H1 (cell line): Measurements from ENCODE around the gene NLK. TPM values are rescaled to one million over a fixed set of nuclear protein-coding genes. Genes with fewer than 3 reads are reported as not detected.

Experiments
- CTCF ChIA-PET: fragments of 300-600 bp; sonication (Branson Sonifier 250); formaldehyde crosslinking; loops from one replicate; lab custom pipeline; 2021; ENCODE audit not compliant: partially characterized antibody; lab: Charles Lee
- POLR2A ChIA-PET: fragments of 300-600 bp; sonication (Branson Sonifier 250); formaldehyde crosslinking; loops from one replicate; lab custom pipeline; 2021; ENCODE audit warnings: inconsistent platforms; ENCODE audit not compliant: partially characterized antibody; lab: Charles Lee
- DNase-seq, 2 experiments: peaks; one replicate each; pipeline versions ENCODE4 v3.0.0 to v3.0.0-alpha.2; 2010 to 2022; ENCODE audit warnings: low spot score in 2 of 2, low read depth in 1 of 2, mixed read lengths in 1 of 2
- FAIRE-seq: peaks from 2 replicates; lab custom pipeline; 2011; peaks lifted over from hg19 to GRCh38; lab: Jason Lieb, UNC
- H2AFZ ChIP-seq: 2 replicates; pipeline ENCODE4 v1.8.1; 2012; ENCODE audit warnings: low read length, inconsistent platforms
- H2AK5ac ChIP-seq: 2 replicates; pipeline ENCODE4 v1.6.1; 2013; ENCODE audit warnings: low read depth, low read length
- H2BK120ac ChIP-seq: replicated peaks from 2 replicates; pipeline ENCODE3; 2013; ENCODE audit warnings: low read depth, low read length, inconsistent platforms
- H2BK12ac ChIP-seq: 2 replicates; pipeline ENCODE4 v1.6.1; 2013; ENCODE audit warnings: low read depth, low read length
- H2BK15ac ChIP-seq: 2 replicates; pipeline ENCODE4 v1.6.1; 2013; ENCODE audit warnings: low read length
- H2BK20ac ChIP-seq: 2 replicates; pipeline ENCODE4 v1.6.1; 2013; ENCODE audit warnings: low read length
- H2BK5ac ChIP-seq: 2 replicates; pipeline ENCODE4 v1.6.1; 2013; ENCODE audit warnings: low read depth, low read length
- H3K14ac ChIP-seq: 2 replicates; pipeline ENCODE4 v1.6.1; 2013; ENCODE audit warnings: inconsistent platforms; ENCODE audit not compliant: insufficient read length
- H3K18ac ChIP-seq: 2 replicates; pipeline ENCODE4 v1.6.1; 2013; ENCODE audit warnings: low read length; ENCODE audit errors: extremely low read depth
- H3K23ac ChIP-seq: 2 replicates; pipeline ENCODE4 v1.6.1; 2013; ENCODE audit warnings: inconsistent platforms; ENCODE audit not compliant: insufficient read length
- H3K23me2 ChIP-seq: 2 replicates; pipeline ENCODE4 v1.6.1; 2013; ENCODE audit warnings: low read depth, low read length
- H3K27ac ChIP-seq: 2 replicates; pipeline ENCODE4 v1.6.1; 2011; ENCODE audit warnings: low read depth, low read length, inconsistent platforms
- H3K27me3 ChIP-seq, 4 experiments: replicated peaks in 1 of 4; 1 replicate in 1 of 4; 2 replicates in 3 of 4; pipeline versions ENCODE4 v1.6.1 to v1.8.1; 2011 to 2013; ENCODE audit warnings: low read length in 3 of 4, mild to moderate bottlenecking in 3 of 4, inconsistent platforms in 2 of 4, mixed read lengths in 2 of 4, moderate library complexity in 1 of 4; ENCODE audit not compliant: control insufficient read depth in 3 of 4, insufficient read depth in 3 of 4; ENCODE audit errors: extremely low read depth in 1 of 4
- H3K36me3 ChIP-seq, 4 experiments: 2 replicates each; pipeline versions ENCODE4 v1.6.1 to v1.8.1; 2011 to 2013; ENCODE audit warnings: mild to moderate bottlenecking in 4 of 4, low read length in 3 of 4, moderate library complexity in 2 of 4, control low read depth in 1 of 4, inconsistent platforms in 1 of 4; ENCODE audit not compliant: insufficient read depth in 4 of 4, control insufficient read depth in 2 of 4
- H3K4ac ChIP-seq: replicated peaks from 2 replicates; pipeline ENCODE3; 2013; ENCODE audit warnings: low read length, low read depth, mixed read lengths, inconsistent platforms; ENCODE audit not compliant: insufficient read length
- H3K4me1 ChIP-seq, 4 experiments: replicated peaks in 1 of 4; 1 replicate in 1 of 4; 2 replicates in 3 of 4; pipeline versions ENCODE4 v1.6.1 to v1.8.1; 2011 to 2013; ENCODE audit warnings: low read length in 3 of 4, inconsistent platforms in 2 of 4, mixed read lengths in 1 of 4; ENCODE audit not compliant: insufficient read depth in 4 of 4, control insufficient read depth in 3 of 4
- H3K4me2 ChIP-seq, 2 experiments: 2 replicates each; pipeline versions ENCODE4 v1.6.1 to v1.8.1; 2011 to 2013; ENCODE audit warnings: low read depth in 2 of 2, low read length in 2 of 2, control low read depth in 1 of 2, inconsistent platforms in 1 of 2, mild to moderate bottlenecking in 1 of 2; ENCODE audit not compliant: insufficient read depth in 1 of 2
- H3K4me3 ChIP-seq, 4 experiments: fragments of 200-600, 300-600 bp in 1 of 4; sonication (generic), shearing (Covaris generic), sonication (Bioruptor Twin) in 1 of 4; 2 replicates each; pipeline versions ENCODE4 v1.5.1 to v1.8.1; 2011 to 2016; ENCODE audit warnings: low read length in 4 of 4, low read depth in 3 of 4, control low read depth in 2 of 4, inconsistent platforms in 2 of 4, mild to moderate bottlenecking in 2 of 4, mixed read lengths in 1 of 4, moderate library complexity in 1 of 4; ENCODE audit not compliant: insufficient read depth in 2 of 4; ENCODE audit errors: extremely low read depth in 1 of 4
- H3K56ac ChIP-seq: replicated peaks from 2 replicates; pipeline ENCODE3; 2013; ENCODE audit warnings: low read depth, mild to moderate bottlenecking, mixed read lengths, low read length, inconsistent platforms; ENCODE audit not compliant: insufficient read length
- H3K79me1 ChIP-seq: 2 replicates; pipeline ENCODE4 v1.6.1; 2013; ENCODE audit warnings: low read depth, low read length, control low read depth
- H3K79me2 ChIP-seq, 2 experiments: 2 replicates each; pipeline versions ENCODE4 v1.6.1 to v1.8.1; 2012 to 2013; ENCODE audit warnings: low read length in 2 of 2, mild to moderate bottlenecking in 2 of 2, inconsistent platforms in 1 of 2; ENCODE audit not compliant: insufficient read depth in 2 of 2, control insufficient read depth in 1 of 2
- H3K9ac ChIP-seq, 4 experiments: replicated peaks in 1 of 4; 1 replicate in 1 of 4; 2 replicates in 3 of 4; pipeline versions ENCODE4 v1.6.1 to v1.8.1; 2011 to 2013; ENCODE audit warnings: low read depth in 3 of 4, low read length in 3 of 4, control low read depth in 2 of 4, mild to moderate bottlenecking in 2 of 4, moderate library complexity in 2 of 4, inconsistent platforms in 1 of 4; ENCODE audit errors: extremely low read depth in 1 of 4
- H3K9me3 ChIP-seq, 2 experiments: 2 replicates each; pipeline versions ENCODE4 v1.6.1 to v1.8.1; 2012 to 2013; ENCODE audit warnings: mild to moderate bottlenecking in 2 of 2, moderate library complexity in 2 of 2, control low read depth in 1 of 2, inconsistent platforms in 1 of 2, low read depth in 1 of 2, low read length in 1 of 2, mixed read lengths in 1 of 2; ENCODE audit not compliant: insufficient read depth in 2 of 2
- H4K20me1 ChIP-seq, 2 experiments: replicated peaks in 1 of 2; 2 replicates each; pipeline versions ENCODE3 to v1.8.1; 2011 to 2013; ENCODE audit warnings: inconsistent platforms in 2 of 2, low read length in 2 of 2, mild to moderate bottlenecking in 1 of 2; ENCODE audit not compliant: insufficient read depth in 2 of 2, control insufficient read depth in 1 of 2
- H4K5ac ChIP-seq: 2 replicates; pipeline ENCODE4 v1.6.1; 2013; ENCODE audit warnings: low read length, low read depth, mixed read lengths, inconsistent platforms; ENCODE audit not compliant: insufficient read length
- H4K8ac ChIP-seq: 2 replicates; pipeline ENCODE4 v1.8.0; 2013; ENCODE audit warnings: mild to moderate bottlenecking, moderate library complexity, low read length, inconsistent platforms; ENCODE audit not compliant: insufficient read depth; ENCODE audit errors: extremely low read depth
- H4K91ac ChIP-seq: replicated peaks from 2 replicates; pipeline ENCODE3; 2013; ENCODE audit warnings: low read length, mixed read lengths, inconsistent platforms; ENCODE audit not compliant: insufficient read length
- BCL11A ChIP-seq, 2 experiments: IDR thresholded peaks; one replicate each; pipeline ENCODE4 v1.6.1; 2011; ENCODE audit warnings: low read depth in 2 of 2, low read length in 2 of 2, mild to moderate bottlenecking in 2 of 2
- CEBPB ChIP-seq: IDR thresholded peaks from 2 replicates; pipeline ENCODE4 v1.6.1; 2012; ENCODE audit warnings: low read depth, low read length
- JUN ChIP-seq: IDR thresholded peaks from 2 replicates; pipeline ENCODE4 v1.6.1; 2011; ENCODE audit warnings: low read depth, mild to moderate bottlenecking, improper control_type of control experiment, low read length
- POLR2A ChIP-seq, 2 experiments: IDR thresholded peaks; 1 replicate in 1 of 2; 2 replicates in 1 of 2; pipeline ENCODE4 v1.6.1; 2011; ENCODE audit warnings: low read depth in 2 of 2, low read length in 2 of 2, mild to moderate bottlenecking in 2 of 2; ENCODE audit errors: control extremely low read depth in 1 of 2
- RNF2 ChIP-seq: fragments of 200-900, 300-1000 bp; sonication (generic); IDR thresholded peaks from 2 replicates; pipeline ENCODE4 v1.7.1; 2016; ENCODE audit warnings: borderline replicate concordance, low read depth, mild to moderate bottlenecking, antibody characterized with exemption, low read length; ENCODE audit not compliant: poor library complexity, severe bottlenecking; ENCODE audit errors: missing control alignments
- RXRA ChIP-seq: IDR thresholded peaks from 2 replicates; pipeline ENCODE4 v1.6.1; 2011; ENCODE audit warnings: low read depth, mild to moderate bottlenecking, low read length, moderate library complexity; ENCODE audit not compliant: insufficient read depth
- SIN3A ChIP-seq, 2 experiments: IDR thresholded peaks in 1 of 2; conservative IDR thresholded peaks in 1 of 2; 2 replicates each; pipeline ENCODE4 v1.6.1; 2011 to 2012; ENCODE audit warnings: low read length in 2 of 2, improper control_type of control experiment in 1 of 2, low read depth in 1 of 2, mild to moderate bottlenecking in 1 of 2
- TBP ChIP-seq: IDR thresholded peaks from 2 replicates; pipeline ENCODE4 v1.6.1; 2011; ENCODE audit warnings: low read depth, low read length, improper control_type of control experiment
- TCF12 ChIP-seq: IDR thresholded peaks from 2 replicates; pipeline ENCODE4 v1.6.1; 2011; ENCODE audit warnings: low read depth, mild to moderate bottlenecking, low read length
- WGBS, 2 experiments: shearing (Covaris generic) in 1 of 2; methylation state at CpG; one replicate each; pipeline versions ENCODE4 v1.1.6 to v1.1.7; 2013 to 2015; ENCODE audit warnings: low lambda C conversion rate in 2 of 2, mixed read lengths in 2 of 2, inconsistent platforms in 1 of 2, low coverage in 1 of 2, missing lambda C conversion rate in 1 of 2; ENCODE audit not compliant: insufficient replicate concordance in 2 of 2, insufficient coverage in 1 of 2, insufficient read length in 1 of 2; ENCODE audit errors: extremely low coverage in 1 of 2, missing lambda C conversion rate in 1 of 2; 5-methylcytosine and 5-hydroxymethylcytosine counted together
- polyA plus RNA-seq, 7 experiments: library from polyadenylated mRNA; depleted of rRNA in 3 of 7; stranded (reverse) in 5 of 7; unstranded in 2 of 7; fragments of >200 nt in 5 of 7; fragments of 200-250 nt in 2 of 7; gene quantifications; 1 replicate in 5 of 7; 2 replicates in 1 of 7; 4 replicates in 1 of 7; pipeline versions ENCODE4 v1.2.1 to v1.2.3, GENCODE V29; 2011 to 2013; ENCODE audit warnings: missing spikeins in 2 of 7, mixed read lengths in 2 of 7
- total RNA-seq: library from RNA; stranded (reverse); fragmentation: NEBNext Ultra II Directional; extraction: Animal tissue kit (Norgen Biotek cat#: 25700); gene quantifications from 2 replicates; pipeline ENCODE4 v1.2.1, GENCODE V29; 2021
- TF ChIP-seq, protein P1 (sequence below): IDR thresholded peaks from 2 replicates; pipeline ENCODE4 v1.6.1; 2011; ENCODE audit warnings: low read length, improper control_type of control experiment

NLK gene
- total and polyA plus RNA-seq, 2 of the 8 experiments (the other 6 are each of a cell fraction or from before 2014, with no cell fraction given), result 30.8 to 49.9 TPM

GRCh38 chr17:28141313-28141712 is 98.8 kb downstream of the NLK start:
- WGBS, 2 experiments, result 88% methylated on average over 3 of the region's 3 CpGs; no CpG with 5 or more reads in 1 of the 2 experiments
- Histone ChIP-seq H2AK5ac (no peak overlapping the region), H4K91ac (no peak overlapping the region), H3K36me3 (peaks cover 0 to 4% (median 0%) of the 10 kb centered on the region in 4 experiments; a peak in 1 of 8 replicates), H2BK12ac (no peak overlapping the region), H4K20me1 (no peaks in the 10 kb centered on the region), H3K27ac (no peak overlapping the region), H3K27me3 (no peaks in the 10 kb centered on the region), H3K4me3 (no peak overlapping the region), H3K56ac (no peak overlapping the region), H2BK20ac (no peak overlapping the region), H4K5ac (no peak overlapping the region), H3K18ac (no peak overlapping the region), H3K9ac (no peak overlapping the region), H3K79me2 (no peaks in the 10 kb centered on the region), H3K23ac (no peak overlapping the region), H2BK120ac (no peak overlapping the region), H3K23me2 (no peaks in the 10 kb centered on the region), H3K14ac (no peak overlapping the region), H3K9me3 (no peaks in the 10 kb centered on the region), H3K79me1 (no peaks in the 10 kb centered on the region), H3K4me2 (no peak overlapping the region), H3K4me1 (no peaks in the 10 kb centered on the region), H2BK15ac (no peak overlapping the region), H2BK5ac (no peak overlapping the region), H3K4ac (no peak overlapping the region), H2AFZ (no peak overlapping the region), H4K8ac (no peak overlapping the region)
- CTCF ChIA-PET, result interaction anchor here (0.7 to 0.8 kb wide), 2 partner anchors 9 to 16 kb away, joined by 3 read pairs; no protein-coding TSS in a partner anchor
- DNase-seq (no peak), FAIRE-seq (no peak)
- POLR2A ChIA-PET, result no interaction called here
- no peak for TF ChIP-seq RXRA
- TF ChIP-seq CEBPB, result no peak
- TF ChIP-seq BCL11A (IDR thresholded peaks at IDR 0.05; ENCODE audit: low read depth in 2 of 2, low read length in 2 of 2), result no peak
- TF ChIP-seq RNF2, result no peak
- no peak for TF ChIP-seq TBP
- no peak for TF ChIP-seq POLR2A (IDR thresholded peaks at IDR 0.05; ENCODE audit: control extremely low read depth in 1 of 2, low read depth in 2 of 2, low read length in 2 of 2)
- no peak for TF ChIP-seq JUN
- no peak for TF ChIP-seq TCF12
- TF ChIP-seq, protein P1, sequence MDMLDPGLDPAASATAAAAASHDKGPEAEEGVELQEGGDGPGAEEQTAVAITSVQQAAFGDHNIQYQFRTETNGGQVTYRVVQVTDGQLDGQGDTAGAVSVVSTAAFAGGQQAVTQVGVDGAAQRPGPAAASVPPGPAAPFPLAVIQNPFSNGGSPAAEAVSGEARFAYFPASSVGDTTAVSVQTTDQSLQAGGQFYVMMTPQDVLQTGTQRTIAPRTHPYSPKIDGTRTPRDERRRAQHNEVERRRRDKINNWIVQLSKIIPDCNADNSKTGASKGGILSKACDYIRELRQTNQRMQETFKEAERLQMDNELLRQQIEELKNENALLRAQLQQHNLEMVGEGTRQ, result no peak
- TF ChIP-seq SIN3A (conservative IDR thresholded peaks at IDR 0.05 in 1 of 2, IDR thresholded peaks at IDR 0.05 in 1 of 2; ENCODE audit: low read depth in 1 of 2, low read length in 2 of 2), result no peak
